Occipital lobe (tissue), 2 donors: ENCODE data around the gene TMEM238. TPM values are rescaled to one million over a fixed set of nuclear protein-coding genes. Genes with fewer than 3 reads are reported as not detected.

Experiments used
- DNase-seq: peaks from one replicate; lab custom pipeline; 2025; lab: John Stamatoyannopoulos, UW
- total RNA-seq: library from RNA; depleted of rRNA; stranded (reverse); fragments of >200 nt; gene quantifications from one replicate; pipeline ENCODE4 v1.2.3, GENCODE V29; 2014

The TMEM238 gene
- total RNA-seq, 1 donor from 2014 or later = not detected

DNA sequence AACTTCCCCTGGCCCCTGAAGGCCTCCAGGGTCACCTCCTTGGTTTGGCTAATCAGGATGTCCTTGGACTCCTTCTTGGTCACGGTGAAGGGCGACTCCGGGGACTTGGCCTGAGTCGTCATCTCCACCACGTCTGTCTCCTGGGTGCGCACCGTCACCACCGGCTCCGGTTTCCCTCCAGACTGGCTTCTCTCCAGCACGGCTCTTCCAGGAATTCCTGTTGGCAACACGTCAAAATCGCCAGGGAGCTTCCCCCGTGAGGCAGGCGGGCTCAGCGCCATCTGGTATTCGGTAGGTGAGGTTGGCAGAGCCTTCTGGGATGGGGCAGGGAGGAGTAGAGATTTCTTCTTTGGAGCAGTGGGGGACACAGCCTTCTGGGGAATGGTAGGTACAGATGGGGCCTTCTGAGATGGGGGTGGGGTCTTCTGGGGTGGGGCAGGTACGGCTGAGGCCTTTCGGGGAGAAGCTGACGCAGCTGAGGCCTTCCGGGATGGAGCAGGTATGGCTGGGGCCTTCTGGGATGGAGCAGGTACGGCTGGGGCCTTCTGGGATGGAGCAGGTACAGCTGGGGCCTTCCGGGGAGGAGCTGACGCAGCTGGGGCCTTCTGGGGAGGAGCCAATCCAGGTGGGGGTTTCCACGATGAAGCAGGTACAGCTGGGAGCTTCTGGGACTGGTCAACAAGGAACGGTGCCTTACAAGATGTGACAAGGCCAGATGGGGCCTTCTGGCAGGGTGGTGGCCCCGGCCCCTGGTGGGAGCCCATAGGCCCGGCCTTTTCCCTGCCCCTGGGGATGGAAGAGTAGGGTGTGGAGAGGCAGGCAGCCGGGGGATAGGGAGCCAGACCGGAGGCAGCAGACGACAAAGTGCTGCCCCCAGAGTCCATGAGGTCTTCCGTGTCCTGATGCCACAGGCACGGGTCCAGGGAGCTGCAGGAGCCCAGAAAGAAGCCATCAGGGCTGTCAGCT, 24.9 kb downstream of the TMEM238 start:
- no peak for DNase-seq

DNA sequence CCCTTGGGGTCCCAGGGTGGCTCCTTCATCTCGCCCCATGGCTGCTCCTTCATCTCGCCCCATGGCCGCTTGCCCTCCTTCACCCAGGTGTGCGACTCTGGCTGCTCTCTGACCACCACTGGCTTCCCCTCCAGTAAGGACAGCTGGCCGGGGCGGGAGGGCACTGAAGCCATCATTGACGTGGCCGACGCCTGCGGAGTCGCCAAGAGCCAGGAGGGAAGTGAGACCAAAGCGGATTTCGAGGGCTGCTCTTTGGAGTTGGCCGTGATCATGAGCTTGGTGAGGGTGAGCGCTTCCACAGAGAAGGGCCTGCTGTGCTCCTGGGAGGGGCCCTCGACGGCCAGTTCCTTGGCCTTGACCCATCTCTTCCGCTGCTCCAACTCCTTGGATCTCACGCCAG, 25.6 kb downstream of the TMEM238 start:
- DNase-seq = no peak

DNA sequence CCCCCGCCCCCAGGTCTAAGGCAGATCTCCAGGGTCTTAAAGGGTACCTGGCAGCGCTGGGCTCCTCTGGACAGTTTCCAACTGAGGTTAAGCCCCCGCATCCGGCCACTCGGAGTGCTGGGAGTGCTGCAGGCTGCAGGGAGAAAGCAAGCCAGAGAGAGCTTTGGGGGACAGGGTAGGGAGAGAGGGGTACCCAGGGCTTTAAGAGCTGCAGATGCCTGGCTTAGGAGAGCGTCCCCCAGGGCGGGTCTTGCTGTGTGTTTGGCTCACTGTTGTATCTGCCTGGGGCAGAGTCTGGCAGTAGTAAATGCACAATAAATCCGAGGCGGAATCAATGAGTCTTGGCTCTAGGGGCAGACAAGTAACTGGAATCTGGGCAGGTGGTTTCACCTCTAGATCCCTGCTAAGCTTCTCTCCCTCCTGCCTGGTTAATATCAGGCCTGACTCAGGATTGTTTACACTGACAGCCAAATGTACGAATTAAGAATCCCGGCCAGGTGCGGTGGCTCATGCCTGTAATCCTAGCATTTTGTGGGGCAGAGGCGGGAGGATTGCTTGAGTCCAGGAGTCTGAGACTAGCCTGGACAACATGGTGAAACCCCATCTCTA, 28.8 kb downstream of the TMEM238 start:
- no peak for DNase-seq

GRCh38 chr19:55354698-55355212, 29.3 kb downstream of the TMEM238 start, which contains the start of gene COX6B2:
Gene COX6B2, minus strand, starts transcription at chr19:55354719. Its CDS starts 198 bp downstream, at chr19:55354521.
- DNase-seq = no peak

GRCh38 chr19:55353803-55354697, 30.0 kb downstream of the TMEM238 start:
- DNase-seq = no peak

DNA sequence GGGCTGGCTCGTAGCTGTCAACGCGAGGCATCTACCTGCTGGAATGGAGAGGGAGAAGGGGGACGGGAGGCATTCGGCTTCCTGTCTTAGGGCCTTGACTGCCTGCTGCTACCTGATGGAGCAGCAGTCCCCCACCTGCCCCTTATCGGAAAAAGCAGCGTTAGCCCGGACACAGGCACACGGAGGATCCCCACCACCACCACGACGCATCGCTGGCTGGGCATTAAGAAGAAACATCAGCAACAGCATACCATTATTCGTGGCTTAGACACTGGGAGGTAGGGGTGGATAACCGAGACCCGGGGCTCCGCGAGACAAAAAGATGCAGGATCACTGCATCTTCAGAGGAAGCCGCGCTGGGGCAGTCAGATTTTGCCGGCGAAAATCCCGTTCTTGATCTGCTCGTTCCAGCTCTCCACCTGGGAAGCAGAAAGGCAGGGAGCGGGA, 30.7 kb downstream of the TMEM238 start:
- no peak for DNase-seq

DNA sequence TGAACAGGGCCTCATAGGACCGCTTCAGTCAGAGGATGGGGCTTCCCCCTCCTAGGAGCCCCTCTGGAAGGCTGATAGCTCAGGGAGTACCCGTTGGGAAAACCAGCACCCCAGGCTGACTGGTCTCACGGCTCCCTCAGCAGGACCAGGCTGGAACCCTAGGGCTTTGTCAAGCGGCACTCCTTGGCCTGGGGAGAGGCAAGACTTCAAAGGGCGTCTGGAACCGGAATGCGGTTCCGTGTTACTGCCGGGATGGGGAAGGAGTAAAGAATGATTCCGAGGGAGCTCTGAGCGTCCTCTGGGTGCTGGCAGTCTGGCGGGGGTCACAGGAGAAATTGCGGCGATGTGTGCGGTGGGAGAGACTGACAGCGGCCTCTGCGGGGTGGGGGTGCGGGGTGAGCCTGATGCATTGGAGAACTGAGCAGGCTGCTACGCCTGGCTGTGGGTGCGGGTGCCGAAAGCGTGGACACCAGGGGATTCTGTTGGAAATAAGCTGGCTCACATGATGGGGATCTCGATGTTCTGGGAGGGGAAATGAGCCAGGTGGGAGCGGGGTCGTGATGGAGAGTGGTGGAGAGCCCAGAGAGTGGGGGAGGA, 31.4 kb downstream of the TMEM238 start:
- no peak for DNase-seq

- no peak for DNase-seq
Observed at GRCh38 chr19:55352040-55352439, 32.1 kb downstream of the TMEM238 start.

DNA sequence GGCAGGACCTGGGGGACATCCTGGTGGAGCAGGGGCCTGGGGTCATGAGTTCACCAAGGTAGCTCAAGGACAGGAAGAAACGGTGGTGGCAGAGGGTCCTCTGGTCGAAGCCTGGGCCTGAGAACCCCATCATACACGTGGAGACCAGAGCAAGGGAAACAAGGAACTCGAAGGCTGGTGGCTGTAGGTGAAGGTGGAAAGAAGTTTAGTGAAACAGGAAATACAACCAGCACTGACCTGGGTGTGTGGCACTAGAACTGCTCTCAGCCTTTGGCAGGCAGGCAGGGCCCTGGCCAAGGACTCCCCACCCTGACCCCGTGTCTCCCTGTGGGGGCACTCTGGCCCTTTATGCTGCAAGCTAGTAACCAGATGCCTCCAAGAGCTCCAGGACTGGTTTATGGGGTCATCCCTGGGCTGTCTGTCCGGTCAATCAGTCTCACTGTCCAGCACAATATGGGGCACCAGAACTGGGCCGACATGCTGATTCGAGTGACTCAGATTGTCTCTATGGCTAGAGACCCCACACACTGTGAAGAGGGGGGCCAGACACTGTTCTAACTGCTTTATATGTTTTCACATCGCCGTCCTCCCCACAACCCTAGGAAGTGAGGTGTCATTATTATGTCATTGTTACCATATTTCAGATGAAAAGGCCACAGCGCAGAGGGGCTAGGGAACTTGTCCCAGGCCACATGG, 33.3 kb downstream of the TMEM238 start:
- no peak for DNase-seq

DNA sequence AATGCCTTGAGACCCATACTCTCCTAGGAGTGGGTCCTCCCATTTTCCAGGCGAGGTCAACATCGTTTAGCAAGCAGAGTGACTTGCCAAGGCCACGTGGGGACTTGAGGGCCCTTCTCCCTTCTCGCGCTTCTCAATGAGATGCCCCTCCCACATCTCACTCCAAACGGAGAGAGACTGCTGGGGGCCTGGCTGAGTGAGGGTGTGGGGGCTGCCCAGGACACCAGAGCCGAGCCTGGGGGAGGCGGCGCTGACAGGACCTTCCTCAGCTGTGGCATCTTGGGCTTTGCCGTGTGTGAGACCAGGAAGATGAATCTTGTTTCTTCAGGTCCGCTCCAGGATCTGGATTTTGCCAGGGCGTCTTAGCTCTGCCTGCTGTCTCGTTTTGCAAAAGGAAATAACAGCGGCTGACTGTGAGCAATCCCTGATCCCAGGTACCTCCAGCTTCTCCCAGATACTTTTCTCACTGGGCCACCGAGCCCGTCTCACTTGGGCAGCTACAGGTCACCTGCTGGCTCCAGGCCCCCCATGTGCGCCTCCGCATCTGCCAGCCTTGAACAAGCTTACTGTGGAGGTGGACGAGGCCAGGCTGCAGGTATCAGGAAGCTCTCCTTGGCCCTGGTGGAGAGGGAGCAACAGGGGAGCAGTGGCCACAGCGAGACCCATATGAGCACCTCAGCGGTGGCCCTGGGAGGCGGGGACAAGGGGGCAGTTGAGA, 35.6 kb downstream of the TMEM238 start:
- DNase-seq = no peak

GRCh38 chr19:55347442-55348009, 36.6 kb downstream of the TMEM238 start:
- DNase-seq = no peak

DNA sequence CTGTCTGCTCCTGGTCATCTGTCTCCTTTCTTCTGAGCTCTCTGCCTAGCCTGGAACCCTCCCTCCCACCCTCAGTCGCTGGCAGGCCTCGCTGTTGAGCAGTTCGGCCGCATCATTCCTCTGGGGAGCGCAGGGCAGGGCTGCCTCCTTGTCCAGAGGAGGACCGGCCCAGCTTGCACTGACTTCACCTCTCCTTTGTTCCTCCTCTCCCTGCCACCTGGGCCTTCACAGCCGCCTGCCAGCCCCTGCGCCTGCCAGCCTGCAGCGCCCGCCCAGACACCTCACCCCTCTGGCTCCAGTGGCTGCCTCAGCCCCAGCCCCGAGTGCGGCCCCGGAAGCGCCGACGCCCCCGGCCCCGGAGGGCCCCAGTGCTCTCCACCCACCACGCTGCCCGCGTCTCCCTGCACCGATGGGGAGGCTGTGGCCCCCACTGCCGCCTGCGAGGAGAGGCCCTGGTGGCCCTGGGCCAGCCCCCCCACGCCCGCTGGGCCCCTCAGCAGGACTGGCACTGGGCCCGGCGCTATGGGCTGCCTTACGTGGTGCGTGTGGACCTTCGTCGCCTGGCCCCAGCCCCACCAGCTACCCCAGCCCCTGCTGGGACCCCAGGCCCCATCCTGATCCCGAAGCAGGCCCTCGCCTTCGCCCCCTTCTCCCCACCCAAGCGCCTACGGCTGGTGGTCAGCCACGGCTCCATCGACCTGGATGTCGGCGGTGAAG, 37.2 kb downstream of the TMEM238 start:
- DNase-seq = no peak

GRCh38 chr19:55345818-55346724, 38.0 kb downstream of the TMEM238 start:
- DNase-seq = no peak

- no peak for DNase-seq
Observed at GRCh38 chr19:55345101-55345817, 38.8 kb downstream of the TMEM238 start.

DNA sequence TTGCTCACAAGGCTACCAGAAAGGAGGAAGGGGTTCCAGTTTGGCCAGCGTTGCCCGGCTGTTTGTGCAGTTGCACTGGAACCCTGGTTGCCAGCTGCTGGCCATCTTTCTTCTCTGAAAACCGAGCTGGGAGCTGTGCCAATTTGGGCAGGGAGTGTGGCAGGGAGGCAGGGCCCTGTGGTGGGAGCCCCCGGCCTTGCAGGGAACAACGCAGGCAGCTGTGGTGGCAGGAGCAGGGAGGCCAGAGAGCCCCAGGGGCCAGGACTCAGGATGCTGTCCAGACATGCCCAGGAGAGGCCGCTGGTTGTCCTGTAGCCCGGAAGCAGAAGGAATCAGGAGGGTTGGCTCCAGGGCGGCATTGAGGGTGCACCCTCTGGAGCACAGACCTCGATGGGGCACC, 39.6 kb downstream of the TMEM238 start:
- peak; percentile 35 for DNase-seq

GRCh38 chr19:55341595-55342531, 42.2 kb downstream of the TMEM238 start:
- no peak for DNase-seq
